ENCODE measurements around the gene PLCG2.

The PLCG2 gene

GRCh38 chr16:81733295-81733694 is 45.8 kb upstream of the PLCG2 start:
- TF ChIP-seq BACH2 (CRISPR knock-in tag; IDR thresholded peaks at IDR 0.05; ENCODE audit: borderline replicate concordance) (no peak), TSHZ2 (CRISPR knock-in tag; IDR thresholded peaks at IDR 0.05) (no peak), TOX (CRISPR knock-in tag; IDR thresholded peaks at IDR 0.05; ENCODE audit: borderline replicate concordance) (no peak), ARNTL (CRISPR knock-in tag; IDR thresholded peaks at IDR 0.05; ENCODE audit: borderline replicate concordance, low read depth) (no peak), ZFP3 (CRISPR knock-in tag; IDR thresholded peaks at IDR 0.05) (no peak), RARB (CRISPR knock-in tag; IDR thresholded peaks at IDR 0.05) (no peak), ZNF70 (CRISPR knock-in tag; IDR thresholded peaks at IDR 0.05) (no peak), SNAI2 (CRISPR knock-in tag; IDR thresholded peaks at IDR 0.05) (no peak), POU6F1 (CRISPR knock-in tag; IDR thresholded peaks at IDR 0.05; ENCODE audit: borderline replicate concordance, low read depth) (no peak)
- no peak for ATAC-seq

- TF ChIP-seq CSDC2 (CRISPR knock-in tag; IDR thresholded peaks at IDR 0.05) (no peak), SNAI2 (CRISPR knock-in tag; IDR thresholded peaks at IDR 0.05) (no peak), TSHZ2 (CRISPR knock-in tag; IDR thresholded peaks at IDR 0.05) (no peak), ZFP30 (CRISPR knock-in tag; IDR thresholded peaks at IDR 0.05) (no peak), GLIS3 (CRISPR knock-in tag; IDR thresholded peaks at IDR 0.05) (no peak), ESRRG (CRISPR knock-in tag; IDR thresholded peaks at IDR 0.05) (no peak)
- ATAC-seq = no peak
Observed at GRCh38 chr16:81734632-81735434, 44.3 kb upstream of the PLCG2 start.

- peak; percentile 96 for ATAC-seq
- TF ChIP-seq ZFP30 (CRISPR knock-in tag; IDR thresholded peaks at IDR 0.05) (no peak), PATZ1 (CRISPR knock-in tag; IDR thresholded peaks at IDR 0.05; ENCODE audit: borderline replicate concordance) (peak; percentile 76; the same call in 1 of the 2 replicates)
Observed at GRCh38 chr16:81737885-81738536, 41.1 kb upstream of the PLCG2 start.

- ATAC-seq = no peak
- TF ChIP-seq CREB5 (CRISPR knock-in tag; IDR thresholded peaks at IDR 0.05; ENCODE audit: low read depth) (no peak), GLIS3 (CRISPR knock-in tag; IDR thresholded peaks at IDR 0.05) (no peak), CSRNP3 (CRISPR knock-in tag; IDR thresholded peaks at IDR 0.05) (no peak), ISL1 (CRISPR knock-in tag; IDR thresholded peaks at IDR 0.05) (no peak), ZC3H10 (CRISPR knock-in tag; IDR thresholded peaks at IDR 0.05) (no peak), RARB (CRISPR knock-in tag; IDR thresholded peaks at IDR 0.05) (no peak), TSHZ2 (CRISPR knock-in tag; IDR thresholded peaks at IDR 0.05) (no peak), ZFP3 (CRISPR knock-in tag; IDR thresholded peaks at IDR 0.05) (no peak)
Observed at GRCh38 chr16:81738783-81739496, 40.2 kb upstream of the PLCG2 start.
